Measurements from ENCODE around the gene AJAP1. TPM values are rescaled to one million over a fixed set of nuclear protein-coding genes. Genes with fewer than 3 reads are reported as not detected.

The AJAP1 gene
- total and polyA plus RNA-seq, 2 of the 13 experiments (the other 11 are each of a cell fraction or from before 2014, with no cell fraction given) = not detected

- Histone ChIP-seq H2AFZ (ENCODE audit: low read length) (no peak overlapping the region), H3K27ac (ENCODE audit: extremely low read length, insufficient read depth, low read length) (no peak overlapping the region), H3K4me1 (ENCODE audit: insufficient read depth, low read length) (no peaks in the 10 kb centered on the region), H3K4me3 (replicated peaks in 1 of 3; ENCODE audit: insufficient read depth in 1 of 3, low read depth in 2 of 3, low read length in 3 of 3) (no peak overlapping the region), H3K4me2 (ENCODE audit: low read depth, low read length) (no peak overlapping the region), H3K79me2 (ENCODE audit: insufficient read depth, low read length) (no peaks in the 10 kb centered on the region), H4K20me1 (ENCODE audit: insufficient read depth, low read length) (no peaks in the 10 kb centered on the region), H3K36me3 (replicated peaks in 1 of 2; ENCODE audit: control insufficient read depth in 1 of 2, insufficient read depth in 2 of 2, low read length in 2 of 2) (no peaks in the 10 kb centered on the region), H3K9ac (ENCODE audit: insufficient read depth, low read depth, low read length) (no peak overlapping the region), H3K27me3 (ENCODE audit: control insufficient read depth in 1 of 2, insufficient read depth in 2 of 2, low read length in 2 of 2) (no peaks in the 10 kb centered on the region; a peak in 1 of 5 replicates), H3K9me3 (ENCODE audit: low read length) (no peaks in the 10 kb centered on the region)
- in situ Hi-C loops (cut with HindIII; ENCODE audit: extremely low pct_ligation_motif_present, low pct_unique_long_range_greater_than_20kb) = no loop called here
- no TSS peak for BruUV-seq (replicated peaks)
- FAIRE-seq = no peak
- ChIA-PET POLR2A (no interaction called here), CTCF (ENCODE audit: low intra/inter-chr PET ratio, low total read pairs) (no interaction called here)
- 0% methylated on average over 4 of the region's 6 CpGs for WGBS (ENCODE audit: low lambda C conversion rate)
- DNase-seq (ENCODE audit: low spot score) = no peak
- TF ChIP-seq ZNF572 (CRISPR knock-in tag; IDR thresholded peaks at IDR 0.05) = no peak
- no peak for TF ChIP-seq MBD4 (IDR thresholded peaks at IDR 0.05; ENCODE audit: borderline replicate concordance, low read length)
- no peak for TF ChIP-seq RCOR2 (CRISPR knock-in tag; IDR thresholded peaks at IDR 0.05)
- TF ChIP-seq ARID2 (CRISPR knock-in tag; IDR thresholded peaks at IDR 0.05; ENCODE audit: borderline replicate concordance) = no peak
- no peak for TF ChIP-seq ZNF274 (CRISPR knock-in tag; IDR thresholded peaks at IDR 0.05)
- TF ChIP-seq ZNF253 (CRISPR knock-in tag; IDR thresholded peaks at IDR 0.05; ENCODE audit: borderline replicate concordance) = no peak
- TF ChIP-seq ZGPAT (CRISPR knock-in tag; IDR thresholded peaks at IDR 0.05) = no peak
- TF ChIP-seq ZNF577 (CRISPR knock-in tag; IDR thresholded peaks at IDR 0.05; ENCODE audit: borderline replicate concordance, low read depth) = no peak
- no peak for TF ChIP-seq ZNF724P (CRISPR knock-in tag; IDR thresholded peaks at IDR 0.05; ENCODE audit: borderline replicate concordance)
- TF ChIP-seq TP53 (CRISPR knock-in tag; conservative IDR thresholded peaks at IDR 0.05) = no peak
- TF ChIP-seq STAG1 (CRISPR knock-in tag; IDR thresholded peaks at IDR 0.05) = no peak
- TF ChIP-seq POGZ (CRISPR knock-in tag; IDR thresholded peaks at IDR 0.05) = no peak
- no peak for TF ChIP-seq ZNF33B (CRISPR knock-in tag; IDR thresholded peaks at IDR 0.05)
- TF ChIP-seq ZNF441 (CRISPR knock-in tag; IDR thresholded peaks at IDR 0.05; ENCODE audit: borderline replicate concordance) = no peak
- no peak for TF ChIP-seq KAT2B (IDR thresholded peaks at IDR 0.05; ENCODE audit: borderline replicate concordance, low read depth, low read length)
- TF ChIP-seq SOX13 (IDR thresholded peaks at IDR 0.05) = no peak
- no peak for TF ChIP-seq SOX13 (CRISPR knock-in tag; conservative IDR thresholded peaks at IDR 0.05 in 1 of 2, IDR thresholded peaks at IDR 0.05 in 1 of 2)
- intact Hi-C loops (cut with micrococcal nuclease; ENCODE audit: unreplicated experiment) = no loop called here
- ATAC-seq = no peak
These were observed 142.6 kb downstream of the AJAP1 start for GRCh38 chr1:4797016-4797410.
